ENCODE data around the gene RIT1.

DNA sequence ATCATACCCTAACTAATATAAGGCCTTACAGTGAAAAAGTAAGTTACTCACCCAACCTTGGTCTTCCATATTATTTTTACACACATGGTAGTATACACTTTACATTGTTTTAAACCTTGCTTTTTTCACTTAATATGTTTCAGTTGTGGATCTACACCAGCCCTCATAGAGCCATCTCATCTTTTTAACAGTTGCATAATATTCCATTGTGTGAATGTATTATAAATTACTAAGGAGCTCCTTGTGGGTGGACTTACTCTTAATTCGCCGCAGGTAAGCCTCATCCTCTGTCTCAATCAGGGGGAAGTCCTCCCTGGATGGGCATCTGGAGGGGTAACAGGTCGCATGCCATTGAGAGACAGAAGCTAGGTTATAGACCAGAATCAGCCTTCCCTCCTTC, 43.5 kb upstream of the RIT1 start:
- TF ChIP-seq CTCF (IDR thresholded peaks at IDR 0.05; ENCODE audit: insufficient read depth, low read length) = no peak
- TF ChIP-seq POLR2AphosphoS5 (IDR thresholded peaks at IDR 0.05; ENCODE audit: low read depth) = no peak
